GM20000 (cell line): ENCODE measurements around the gene POFUT1.

Source experiments
- DNase-seq: peaks from one replicate; pipeline ENCODE4 v3.0.0; 2012; ENCODE audit warnings: low spot score
- CTCF ChIP-seq: IDR thresholded peaks from 2 replicates; pipeline ENCODE4 v1.5.1; 2012; ENCODE audit warnings: mild to moderate bottlenecking, control low read depth; ENCODE audit errors: extremely low read depth, missing control alignments

Gene POFUT1

DNA sequence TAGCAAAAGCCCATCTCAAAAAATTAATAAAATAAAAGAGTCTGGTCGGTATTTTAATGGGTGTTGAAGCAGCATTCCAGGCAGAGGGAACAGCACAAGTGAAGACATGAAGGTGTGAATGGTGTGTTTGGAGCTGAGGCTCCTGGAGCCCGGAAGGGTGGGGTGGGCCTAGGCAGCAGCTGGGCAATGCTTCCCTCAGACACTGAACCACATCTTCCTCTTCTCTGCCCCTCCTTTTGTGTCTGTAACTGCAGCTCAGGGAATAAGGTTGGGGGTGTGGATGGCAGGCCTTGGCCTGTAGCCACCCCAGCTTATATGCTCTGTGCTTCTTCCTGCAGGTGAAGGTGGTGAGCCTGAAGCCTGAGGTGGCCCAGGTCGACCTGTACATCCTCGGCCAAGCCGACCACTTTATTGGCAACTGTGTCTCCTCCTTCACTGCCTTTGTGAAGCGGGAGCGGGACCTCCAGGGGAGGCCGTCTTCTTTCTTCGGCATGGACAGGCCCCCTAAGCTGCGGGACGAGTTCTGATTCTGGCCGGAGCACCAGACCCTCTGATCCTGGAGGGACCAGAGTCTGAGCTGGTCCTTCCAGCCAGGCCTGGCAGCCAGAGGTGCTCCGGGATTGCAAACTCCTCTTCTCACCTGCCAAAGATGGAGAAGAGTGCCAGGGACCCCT lies 26.6 kb downstream of the POFUT1 start:
- no peak for TF ChIP-seq CTCF
- DNase-seq, result no peak

DNA sequence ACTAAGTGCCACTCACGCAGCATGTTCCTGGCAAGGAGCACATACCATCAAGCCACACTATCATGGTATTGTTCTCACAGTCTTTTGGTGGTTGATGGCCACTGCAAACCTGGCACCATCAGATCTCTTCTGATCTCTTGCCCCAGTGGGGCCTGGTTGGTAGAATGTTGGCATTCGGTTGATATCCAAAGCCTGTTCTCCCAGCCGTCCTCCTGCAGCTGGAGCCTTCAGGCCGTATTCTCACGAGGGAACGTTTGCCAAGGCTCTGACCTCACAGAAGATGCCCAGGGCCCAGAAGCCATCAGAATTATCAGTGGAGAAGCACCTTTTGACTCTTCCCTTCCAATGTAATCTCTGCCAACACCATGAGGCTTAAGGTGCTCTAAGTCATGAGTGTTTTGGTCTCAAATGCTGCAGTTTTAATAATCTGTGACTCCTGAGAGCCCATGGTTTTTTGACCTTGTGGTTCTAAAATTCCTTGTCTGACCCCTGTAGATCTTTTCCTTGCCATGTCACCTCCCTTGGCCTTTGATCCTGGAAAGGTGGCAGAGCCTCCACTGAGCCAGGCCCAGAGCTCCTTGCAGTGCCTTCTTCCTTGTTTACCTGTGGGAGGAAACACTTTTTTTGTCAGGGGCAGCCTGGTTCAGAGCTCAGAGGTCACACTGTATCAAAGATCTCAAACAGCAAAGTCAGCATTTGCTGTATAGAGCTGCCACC lies 27.8 kb downstream of the POFUT1 start:
- TF ChIP-seq CTCF, result no peak
- no peak for DNase-seq

DNA sequence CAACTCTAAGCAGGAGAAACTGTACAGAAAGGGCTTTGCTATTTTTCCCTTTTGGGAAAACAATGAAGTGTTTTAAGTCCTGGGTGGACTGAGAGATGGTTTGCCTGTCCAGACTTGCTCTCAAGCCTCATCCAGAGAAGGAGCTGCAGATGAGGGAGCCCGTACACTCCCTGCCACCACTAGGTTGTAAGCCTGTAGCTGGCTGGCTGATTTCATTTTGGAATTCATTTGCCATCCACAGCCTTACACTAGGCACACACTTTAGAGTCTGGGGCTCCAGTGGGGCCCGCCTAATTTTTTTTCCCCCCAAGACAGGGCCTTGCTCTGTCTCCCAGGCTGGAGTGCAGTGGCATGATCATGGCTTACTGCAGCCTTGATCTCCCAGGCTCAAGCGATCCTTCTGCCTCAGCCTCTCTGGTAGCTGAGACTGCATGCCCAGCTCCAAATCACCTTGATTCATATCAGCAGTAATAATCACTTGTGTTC lies 28.4 kb downstream of the POFUT1 start:
- TF ChIP-seq CTCF, result no peak
- DNase-seq, result no peak

DNA sequence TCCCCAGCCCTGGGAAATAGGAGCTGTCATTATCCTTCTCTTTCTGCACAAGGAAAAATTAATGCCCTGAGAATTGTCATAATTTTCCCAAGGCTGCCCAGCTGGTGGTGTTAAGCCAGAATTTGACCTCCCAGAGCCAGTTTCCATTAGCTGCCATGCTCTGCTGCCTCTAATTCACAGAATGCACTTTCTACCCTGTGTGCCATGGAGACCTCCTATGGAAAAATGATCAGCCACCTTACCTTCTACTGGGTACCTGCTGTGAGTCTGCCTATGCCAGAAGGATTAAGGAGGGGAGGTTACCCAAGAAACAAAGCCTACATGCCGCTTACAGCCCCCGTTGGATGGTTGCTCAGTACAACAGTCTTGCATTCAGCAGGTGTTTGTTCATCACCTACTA lies 29.1 kb downstream of the POFUT1 start:
- TF ChIP-seq CTCF, result no peak
- DNase-seq, result no peak

GRCh38 chr20:32237419-32237818 lies 29.7 kb downstream of the POFUT1 start:
- DNase-seq, result no peak

GRCh38 chr20:32238483-32239425 lies 31.1 kb downstream of the POFUT1 start:
- DNase-seq, result no peak

More at GRCh38 chr20:32237419-32237818, 29.7 kb downstream of the POFUT1 start:
- no peak for TF ChIP-seq CTCF

More at GRCh38 chr20:32238483-32239425, 31.1 kb downstream of the POFUT1 start:
- TF ChIP-seq CTCF, result no peak
